ENCODE measurements around the gene ITGA2B. TPM values are rescaled to one million over a fixed set of nuclear protein-coding genes. Genes with fewer than 3 reads are reported as not detected.

The ITGA2B gene
- total RNA-seq, 4 donors from 2014 or later = 0.44 to 0.65 (median 0.57) TPM; not detected in 1

- TF ChIP-seq CTCF (IDR thresholded peaks at IDR 0.05; ENCODE audit: low read depth) = no peak
Measured at GRCh38 chr17:44333371-44333770, 56.1 kb downstream of the ITGA2B start.

GRCh38 chr17:44331249-44331760 is 58.1 kb downstream of the ITGA2B start:
- no peak for TF ChIP-seq CTCF (IDR thresholded peaks at IDR 0.05; ENCODE audit: low read depth)

- TF ChIP-seq CTCF (IDR thresholded peaks at IDR 0.05; ENCODE audit: low read depth) = no peak
Measured at GRCh38 chr17:44327715-44328449, 61.6 kb downstream of the ITGA2B start.

- no peak for TF ChIP-seq CTCF (IDR thresholded peaks at IDR 0.05; ENCODE audit: low read depth)
Measured at GRCh38 chr17:44326861-44327444, 62.5 kb downstream of the ITGA2B start.

GRCh38 chr17:44324571-44325275 is 64.7 kb downstream of the ITGA2B start, which contains the start of gene SLC25A39:
Gene SLC25A39, minus strand, starts transcription at chr17:44324823. Its CDS starts 1,261 bp downstream, at chr17:44323562.
- TF ChIP-seq CTCF (IDR thresholded peaks at IDR 0.05; ENCODE audit: low read depth) = no peak

GRCh38 chr17:44324092-44324570 is 65.3 kb downstream of the ITGA2B start:
- no peak for TF ChIP-seq CTCF (IDR thresholded peaks at IDR 0.05; ENCODE audit: low read depth)
